ACHN (cell line): ENCODE measurements around the gene KRT27.
A peak's percentile ranks its signal among the peaks of the same experiment; 100 is the strongest.

Experiments
- DNase-seq: peaks from one replicate; pipeline ENCODE4 v3.0.0-alpha.2; 2015
- in situ Hi-C: cut with HindIII; loops from 2 replicates; pipeline ENCODE4 v1.10.0; 2017; ENCODE audit warnings: low sequenced_read_pairs, low pct_ligation_motif_present, low pct_unique_long_range_greater_than_20kb

The KRT27 gene

GRCh38 chr17:40812639-40813038 is 30.3 kb upstream of the KRT27 start:
- no peak for DNase-seq
- in situ Hi-C loops: no loop called here

GRCh38 chr17:40810494-40810893 is 28.1 kb upstream of the KRT27 start:
- in situ Hi-C loops: no loop called here
- peak; percentile 11 for DNase-seq

DNA sequence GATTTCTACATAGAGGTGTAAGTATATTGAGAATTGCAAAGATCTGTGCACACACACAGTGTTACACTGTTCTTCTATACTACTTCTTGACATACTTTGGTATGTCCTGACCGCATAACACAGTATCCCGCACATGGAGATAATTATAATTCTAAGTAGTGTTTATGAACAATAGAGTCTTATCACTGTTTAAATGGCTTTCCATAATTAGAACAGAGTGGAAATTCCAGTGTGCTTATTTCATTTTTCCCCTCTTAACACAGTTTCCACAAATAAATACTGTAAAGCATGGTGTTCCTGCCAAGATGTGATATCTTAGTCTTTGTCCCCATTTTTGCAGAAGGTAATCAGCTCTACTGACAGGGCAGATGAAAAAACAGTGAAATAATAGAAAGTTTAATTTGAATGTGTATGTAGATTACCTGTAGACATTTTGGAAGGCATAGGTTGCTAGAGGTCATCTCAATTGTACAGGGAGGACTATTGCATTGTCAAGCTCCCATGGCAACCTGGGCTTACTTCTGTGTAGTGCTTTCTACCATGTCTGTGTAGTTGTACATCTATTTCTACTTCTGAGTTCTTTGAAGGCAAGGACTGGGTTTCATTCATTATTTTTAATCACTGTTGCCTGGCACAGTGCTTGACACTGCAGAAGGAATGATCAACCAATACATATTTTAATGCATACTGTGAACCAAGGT is 27.5 kb upstream of the KRT27 start:
- in situ Hi-C loops: no loop called here
- DNase-seq: no peak

DNA sequence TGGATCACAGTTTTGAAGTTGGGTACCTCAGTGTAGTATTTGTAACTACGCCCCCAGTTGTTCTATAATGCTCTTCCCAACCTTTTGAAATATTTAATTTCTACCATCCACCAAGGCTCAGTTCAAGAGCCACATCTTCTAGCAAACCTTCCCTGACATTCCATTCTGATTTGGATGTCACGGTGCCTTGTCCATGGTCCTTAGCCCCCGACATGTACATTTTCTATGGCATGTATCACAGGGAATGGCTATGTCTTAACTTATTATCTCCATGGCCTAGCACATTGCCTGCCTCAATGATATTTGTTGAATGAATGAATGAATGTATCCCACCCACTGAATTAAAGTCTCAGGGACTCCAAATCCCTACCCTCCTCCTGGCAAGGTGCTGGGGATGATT is 23.8 kb upstream of the KRT27 start:
- no peak for DNase-seq
- in situ Hi-C loops: no loop called here

DNA sequence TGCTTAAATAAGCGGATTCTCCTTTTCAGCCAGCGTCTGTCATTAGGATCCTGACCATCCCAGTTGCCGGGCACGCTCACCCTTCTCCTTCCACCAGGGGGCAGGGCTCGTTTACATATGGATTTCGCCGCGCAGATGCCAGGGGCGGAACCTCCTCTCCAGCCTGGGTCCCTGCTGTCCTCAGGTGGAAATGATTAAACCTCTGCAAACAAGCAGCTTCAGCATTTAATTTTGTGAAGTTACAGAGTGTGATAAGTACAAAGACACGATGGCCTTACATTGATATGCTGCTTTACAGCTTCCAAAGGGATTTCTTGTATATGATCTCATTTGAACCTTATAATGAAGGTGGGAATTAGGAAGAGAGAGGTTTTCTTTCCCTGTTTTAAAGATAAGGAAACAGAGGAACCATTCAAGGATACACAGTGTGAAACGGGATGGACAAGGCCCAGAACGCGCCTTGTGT is 21.3 kb upstream of the KRT27 start:
- DNase-seq: peak; percentile 80
- in situ Hi-C loops: no loop called here

DNA sequence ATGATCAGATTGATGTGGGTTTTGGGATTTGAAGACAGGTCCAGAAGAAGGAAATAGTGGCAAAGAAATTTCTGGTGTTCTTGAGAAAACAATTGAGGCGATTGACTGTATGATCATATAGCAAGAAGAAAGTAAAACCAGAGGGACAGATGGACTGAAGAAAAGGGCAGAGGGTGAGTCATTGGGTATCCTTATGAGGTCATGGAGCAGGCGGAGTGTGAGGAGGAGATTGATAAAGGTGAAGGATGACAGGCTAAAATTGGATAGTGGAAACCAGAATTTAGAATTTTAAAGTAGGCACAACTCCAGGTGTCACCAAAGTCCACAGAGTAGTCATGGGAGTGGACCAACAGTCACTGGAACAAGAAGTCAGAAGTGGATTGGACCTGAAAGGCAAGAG is 18.8 kb upstream of the KRT27 start:
- DNase-seq: no peak
- in situ Hi-C loops: no loop called here

DNA sequence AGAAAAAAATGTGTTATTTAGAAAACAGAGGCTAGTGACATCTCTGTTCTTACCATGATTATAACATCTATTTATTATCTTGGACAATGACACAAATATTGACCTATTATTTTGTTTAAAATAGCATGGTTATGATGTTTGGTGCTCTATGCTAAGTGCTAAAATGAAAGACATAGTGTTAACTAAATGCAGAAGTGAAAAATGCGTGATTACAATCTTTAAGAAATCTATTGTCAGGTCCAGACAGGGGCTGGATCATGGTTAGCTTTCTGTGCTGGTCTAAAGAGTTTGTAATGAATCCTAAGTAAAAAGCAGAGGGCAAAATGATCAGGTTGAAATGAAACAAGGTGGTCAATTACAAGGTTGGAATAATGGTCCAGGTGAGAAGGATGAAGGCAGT is 18.0 kb upstream of the KRT27 start:
- in situ Hi-C loops: no loop called here
- no peak for DNase-seq

DNA sequence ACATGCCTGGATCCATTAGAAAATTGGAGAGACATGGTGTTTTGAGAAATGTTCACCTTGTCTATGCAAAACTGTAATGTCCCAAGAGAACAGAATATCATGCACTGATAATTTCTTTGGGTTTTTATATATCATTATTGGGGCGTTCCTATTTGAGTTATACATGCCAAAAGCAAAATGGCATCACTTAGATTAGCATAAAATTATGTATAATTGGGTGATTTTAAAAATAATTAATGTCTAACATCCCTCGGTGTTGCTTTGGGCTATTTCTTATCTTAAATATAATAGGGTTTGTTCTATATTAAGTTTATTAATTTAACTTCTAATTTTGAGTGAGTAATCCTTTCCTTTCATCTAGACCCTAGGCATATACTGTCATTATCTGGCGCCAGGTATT is 17.5 kb upstream of the KRT27 start, which contains the start of gene KRT28:
KRT28 (minus strand) TSS at position 101 of the 400 bp plus-strand sequence; CDS start at position 35, 66 bp downstream.
- no peak for DNase-seq
- in situ Hi-C loops: loop anchor here (25.0 kb wide), 1 partner anchor 188 kb away; no protein-coding TSS in a partner anchor

DNA sequence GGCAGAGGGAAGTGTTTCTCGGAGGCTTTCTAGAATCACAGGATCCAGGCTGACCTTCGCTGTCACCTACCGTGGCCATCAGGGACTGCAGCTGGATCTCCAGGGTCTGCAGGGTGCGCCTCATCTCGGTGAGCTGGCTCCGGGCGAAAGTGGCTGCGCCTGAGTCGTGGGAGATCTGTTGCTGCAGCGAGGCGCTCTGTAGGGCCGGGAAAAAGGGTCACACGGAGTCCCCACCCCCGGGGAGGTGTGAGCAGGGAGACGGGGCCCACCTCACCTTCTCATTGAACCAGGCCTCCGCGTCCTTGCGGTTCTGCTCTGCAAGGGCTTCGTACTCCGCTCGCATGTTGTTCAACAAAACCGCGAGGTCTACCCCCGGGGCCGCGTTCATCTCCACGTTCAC is 14.5 kb upstream of the KRT27 start:
- DNase-seq: no peak
- in situ Hi-C loops: loop anchor here (25.0 kb wide), 1 partner anchor 185 kb away; no protein-coding TSS in a partner anchor

- DNase-seq: no peak
- in situ Hi-C loops: loop anchor here (25.0 kb wide), 1 partner anchor 183 kb away; no protein-coding TSS in a partner anchor
Observed at GRCh38 chr17:40795019-40795667, 12.8 kb upstream of the KRT27 start.

- in situ Hi-C loops: loop anchor here (25.0 kb wide), 1 partner anchor 182 kb away; no protein-coding TSS in a partner anchor
- DNase-seq: no peak
Observed at GRCh38 chr17:40794466-40794865, 12.1 kb upstream of the KRT27 start.

DNA sequence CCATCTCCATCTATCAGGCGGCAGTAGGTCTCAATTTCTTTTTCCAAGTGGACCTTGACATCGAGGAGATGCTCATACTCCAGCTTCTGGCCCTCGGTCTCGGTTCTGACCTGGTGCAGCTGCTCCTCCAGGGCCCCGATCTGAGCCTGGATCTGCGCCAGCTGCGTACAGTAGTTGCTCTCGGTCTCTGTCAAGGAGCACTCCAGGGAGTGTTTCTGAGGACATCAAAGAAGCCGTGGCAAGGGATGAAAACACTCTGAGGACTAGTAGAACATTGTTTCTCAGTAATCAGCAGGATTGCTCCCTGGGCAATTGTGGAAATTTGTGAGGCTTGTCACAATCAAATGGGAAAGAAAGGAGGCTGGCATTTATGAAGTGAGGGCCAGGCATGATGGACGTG is 11.5 kb upstream of the KRT27 start:
- in situ Hi-C loops: loop anchor here (25.0 kb wide), 1 partner anchor 182 kb away; no protein-coding TSS in a partner anchor

DNA sequence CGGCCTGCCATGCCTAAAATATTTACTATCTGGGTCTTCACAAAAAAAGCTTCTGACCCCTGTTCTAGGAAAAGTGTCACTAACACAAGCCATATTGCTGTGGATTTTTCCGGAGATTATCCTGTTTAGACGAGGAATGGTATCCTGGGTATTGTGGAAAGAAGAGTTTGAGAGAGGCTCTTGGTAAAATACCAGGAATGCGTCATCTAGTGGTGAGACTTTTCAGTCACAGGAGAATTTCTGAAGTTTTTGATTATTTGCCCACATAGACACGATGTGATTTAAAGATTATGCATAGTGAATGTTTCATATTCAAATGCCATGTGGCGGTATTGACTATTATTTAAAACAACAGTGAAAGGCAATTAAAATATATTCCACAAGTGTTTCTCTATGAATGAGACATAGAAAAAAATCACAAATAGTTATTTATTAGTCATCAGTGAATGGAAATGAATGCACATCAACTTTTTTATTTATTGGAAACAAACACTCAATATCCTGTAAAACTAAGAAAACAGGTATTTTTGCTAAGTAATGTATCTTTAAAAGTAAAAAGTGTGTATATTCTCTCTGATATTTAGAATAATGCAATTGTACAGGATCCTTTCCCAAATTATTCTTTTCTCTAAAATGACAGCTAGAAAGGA is 9.6 kb upstream of the KRT27 start:
- DNase-seq: peak; percentile 71
- in situ Hi-C loops: loop anchor here (25.0 kb wide), 1 partner anchor 180 kb away; no protein-coding TSS in a partner anchor

More for the DNA sequence above, 11.5 kb upstream of the KRT27 start:
- DNase-seq: no peak

DNA sequence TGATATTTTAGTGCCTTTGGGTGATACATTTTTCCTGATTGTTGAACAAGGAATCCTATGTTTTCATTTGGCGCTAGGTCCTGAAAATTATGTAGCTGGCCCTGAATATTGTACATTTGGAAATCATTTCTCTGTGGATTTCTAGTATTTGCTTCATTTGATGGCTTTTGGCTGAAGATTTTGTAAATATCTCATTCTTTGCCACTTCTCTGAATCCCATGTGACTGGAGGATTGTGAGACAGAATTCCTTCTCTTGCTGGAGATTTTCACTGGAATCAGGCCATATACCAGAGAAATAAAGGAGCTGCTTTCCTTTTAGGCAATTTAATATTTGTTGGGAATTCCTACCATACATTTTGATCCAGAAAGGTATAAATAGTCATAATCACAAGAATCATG is 8.8 kb upstream of the KRT27 start:
- in situ Hi-C loops: loop anchor here (25.0 kb wide), 1 partner anchor 179 kb away; no protein-coding TSS in a partner anchor
- no peak for DNase-seq

DNA sequence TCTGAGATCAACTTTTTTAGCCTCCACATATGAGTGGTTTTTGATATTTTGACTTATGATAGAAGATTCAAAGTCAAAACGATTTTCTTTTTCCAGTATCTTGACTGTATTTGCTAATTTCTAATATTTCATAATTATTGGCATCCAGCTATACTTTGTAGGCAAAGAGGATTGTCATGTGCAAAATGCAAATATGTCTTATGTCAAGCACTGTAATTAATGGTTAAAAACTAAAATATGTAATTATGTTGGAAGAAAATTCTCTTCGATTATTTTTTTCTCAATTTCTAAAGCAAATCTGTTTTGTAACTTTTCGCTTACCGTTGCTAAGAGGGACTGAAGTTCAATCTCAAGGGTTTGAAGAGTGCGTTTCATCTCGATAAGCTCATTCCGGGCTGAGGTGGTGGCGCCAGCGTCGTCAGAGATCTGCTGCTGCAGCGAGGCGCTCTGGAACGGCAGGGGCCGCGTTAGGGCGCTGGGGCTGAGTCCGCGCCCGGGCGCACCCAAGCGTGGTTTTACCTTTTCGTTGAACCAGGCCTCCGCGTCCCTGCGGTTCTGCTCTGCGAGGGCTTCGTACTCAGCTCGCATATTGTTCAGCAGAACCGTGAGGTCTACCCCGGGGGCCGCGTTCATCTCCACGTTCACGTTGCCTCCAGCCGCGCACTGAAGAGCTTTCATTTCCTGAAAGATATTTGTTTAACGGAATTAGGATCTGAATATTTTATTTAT is 3.0 kb downstream of the KRT27 start:
- in situ Hi-C loops: loop anchor here (25.0 kb wide), 1 partner anchor 167 kb away; no protein-coding TSS in a partner anchor
- no peak for DNase-seq

- in situ Hi-C loops: loop anchor here (25.0 kb wide), 1 partner anchor 166 kb away; no protein-coding TSS in a partner anchor
- no peak for DNase-seq
Observed at GRCh38 chr17:40778461-40778860, 3.9 kb downstream of the KRT27 start.

GRCh38 chr17:40777971-40778370 is 4.4 kb downstream of the KRT27 start:
- in situ Hi-C loops: loop anchor here (25.0 kb wide), 1 partner anchor 166 kb away; no protein-coding TSS in a partner anchor
- no peak for DNase-seq

- in situ Hi-C loops: loop anchor here (25.0 kb wide), 1 partner anchor 165 kb away; no protein-coding TSS in a partner anchor
- DNase-seq: no peak
Observed at GRCh38 chr17:40777459-40777858, 4.9 kb downstream of the KRT27 start.
